Dermis blood vessel endothelial cell (primary cell): ENCODE measurements around the gene DUS2. TPM values are rescaled to one million over a fixed set of nuclear protein-coding genes. Genes with fewer than 3 reads are reported as not detected.

Source experiments
- total RNA-seq: library from RNA; depleted of rRNA; stranded (reverse); fragments of >200 nt; gene quantifications from 2 replicates; pipeline ENCODE4 v1.2.3, GENCODE V29; 2014

DUS2 gene
- total RNA-seq, 1 donor from 2014 or later, result 26.4 TPM

Other genes with a start within 250 kb of the DUS2 start
- gene RANBP10, start 216.7 kb upstream of the DUS2 start, total RNA-seq, result 8.2 and 13.5 TPM in 2 replicates
- gene TSNAXIP1, start 216.4 kb upstream of the DUS2 start, total RNA-seq, result 0.47 and 0.85 TPM in 2 replicates
- gene THAP11, start 181.0 kb upstream of the DUS2 start, total RNA-seq, result 62.3 and 64.0 TPM in 2 replicates
- gene NUTF2, start 176.4 kb upstream of the DUS2 start, total RNA-seq, result 176 and 260 TPM in 2 replicates
- gene CENPT, start 175.6 kb upstream of the DUS2 start, total RNA-seq, result 21.7 and 30.0 TPM in 2 replicates
- gene EDC4, start 150.2 kb upstream of the DUS2 start, total RNA-seq, result 58.2 and 85.1 TPM in 2 replicates
- gene NRN1L, start 138.4 kb upstream of the DUS2 start, total RNA-seq, result 0.14 and 0.51 TPM in 2 replicates
- gene PSKH1, start 130.0 kb upstream of the DUS2 start, total RNA-seq, result 24.7 and 30.8 TPM in 2 replicates
- gene CTRL, start 91.4 kb upstream of the DUS2 start, total RNA-seq, result 0.17 and 0.88 TPM in 2 replicates
- 46.8 and 95.8 TPM in 2 replicates for gene PSMB10, start 86.4 kb upstream of the DUS2 start, total RNA-seq
- 3.3 and 6.5 TPM in 2 replicates for gene LCAT, start 79.2 kb upstream of the DUS2 start, total RNA-seq
- 68.9 and 94.1 TPM in 2 replicates for gene SLC12A4, start 54.6 kb upstream of the DUS2 start, total RNA-seq
- gene DPEP3, start 42.8 kb upstream of the DUS2 start, total RNA-seq, result not detected in 2 replicates
- gene DPEP2, start 23.8 kb upstream of the DUS2 start, total RNA-seq, result 2.9 and 3.7 TPM in 2 replicates
- not detected in 2 replicates for gene DPEP2NB, start 7.4 kb upstream of the DUS2 start, total RNA-seq
- 15.1 and 19.5 TPM in 2 replicates for gene DDX28, start 52 bp upstream of the DUS2 start, total RNA-seq
- gene NFATC3, start 62.1 kb downstream of the DUS2 start, total RNA-seq, result 14.1 and 31.6 TPM in 2 replicates
- gene ESRP2, start 212.8 kb downstream of the DUS2 start, total RNA-seq, result 3.6 and 4.1 TPM in 2 replicates
- gene PLA2G15, start 222.1 kb downstream of the DUS2 start, total RNA-seq, result 28.6 and 38.9 TPM in 2 replicates
- gene SLC7A6, start 241.2 kb downstream of the DUS2 start, total RNA-seq, result 17.4 and 31.1 TPM in 2 replicates